Activated T-helper 1 cell treated with anti-CD3 and anti-CD28 coated beads, Interleukin-2, amount 50 U/mL, for 16 hours (primary cell): Measurements from ENCODE around the gene FMOD.

ENCODE experiments used
- DNase-seq, 2 donors: peaks; one replicate each; pipeline ENCODE4 v3.0.0-alpha.2; 2020; ENCODE audit warnings: low read depth in 1 of 2, low spot score in 1 of 2

The FMOD gene

GRCh38 chr1:203361945-203362719, 11.2 kb upstream of the FMOD start:
- no peak for DNase-seq

- no peak for DNase-seq
Measured at GRCh38 chr1:203360547-203361185, 9.7 kb upstream of the FMOD start.

- DNase-seq, result no peak
Measured at GRCh38 chr1:203359010-203359571, 8.2 kb upstream of the FMOD start.

GRCh38 chr1:203354246-203354645, 3.3 kb upstream of the FMOD start:
- DNase-seq, result no peak

GRCh38 chr1:203353486-203353885, 2.6 kb upstream of the FMOD start:
- no peak for DNase-seq

GRCh38 chr1:203349773-203350524, 973 bp downstream of the FMOD start:
- DNase-seq, result no peak

- DNase-seq, result no peak
Measured at GRCh38 chr1:203349166-203349565, 1.8 kb downstream of the FMOD start.

GRCh38 chr1:203346769-203347102, 4.2 kb downstream of the FMOD start:
- no peak for DNase-seq

GRCh38 chr1:203346060-203346768, 4.7 kb downstream of the FMOD start:
- no peak for DNase-seq

GRCh38 chr1:203343956-203344754, 6.8 kb downstream of the FMOD start:
- DNase-seq, result no peak

- DNase-seq, result no peak
Measured at GRCh38 chr1:203342192-203342940, 8.6 kb downstream of the FMOD start.

GRCh38 chr1:203340112-203340790, 10.7 kb downstream of the FMOD start:
- DNase-seq, result peak in 1 of 2 donors; percentile 41

GRCh38 chr1:203338335-203339036, 12.4 kb downstream of the FMOD start:
- DNase-seq, result peak in 1 of 2 donors; percentile 44

- no peak for DNase-seq
Measured at GRCh38 chr1:203336097-203336496, 14.8 kb downstream of the FMOD start.

GRCh38 chr1:203335503-203335902, 15.4 kb downstream of the FMOD start:
- DNase-seq, result no peak

GRCh38 chr1:203331224-203331623, 19.7 kb downstream of the FMOD start:
- no peak for DNase-seq

- DNase-seq, result no peak
Measured at GRCh38 chr1:203328714-203329122, 22.2 kb downstream of the FMOD start.

- DNase-seq, result peak; percentile 40 to 49
Measured at GRCh38 chr1:203327684-203328457, 23.1 kb downstream of the FMOD start.
